Pancreas (tissue), 10 donors: Measurements from ENCODE around the gene NUP214. TPM values are rescaled to one million over a fixed set of nuclear protein-coding genes. Genes with fewer than 3 reads are reported as not detected.

Source experiments
- ATAC-seq, 4 donors: fragments of 200-7000 bp; cut with Tn5 transposase; one replicate each; pipeline versions ENCODE4 v1.8.0 to v1.9.1; 2020; ENCODE audit warnings: mild to moderate bottlenecking in 4 of 4, moderate library complexity in 4 of 4
- DNase-seq, 6 donors: peaks; one replicate each; pipeline ENCODE4 v3.0.0-alpha.2; 2020
- FAIRE-seq: peaks from 2 replicates; lab custom pipeline; 2012; peaks lifted over from hg19 to GRCh38; lab: Jason Lieb, UNC
- H3K27ac ChIP-seq, 4 donors: fragments of 200-600 bp; sonication (generic); 1 replicate in 3 of 4; 2 replicates in 1 of 4; pipeline versions ENCODE4 v1.5.0 to v1.8.0; 2020
- H3K27me3 ChIP-seq, 4 donors: fragments of 200-600 bp; one replicate each; pipeline ENCODE4 v1.8.0; 2021
- H3K36me3 ChIP-seq, 3 donors: fragments of 200-600 bp; sonication (generic) in 1 of 3; one replicate each; pipeline versions ENCODE4 v1.5.0 to v1.8.0; 2020 to 2021
- H3K4me1 ChIP-seq, 3 donors: fragments of 200-600 bp; one replicate each; pipeline ENCODE4 v1.8.0; 2021
- H3K4me3 ChIP-seq, 4 donors: fragments of 200-600 bp; sonication (generic) in 2 of 4; one replicate each; pipeline versions ENCODE4 v1.5.0 to v1.8.0; 2020 to 2021
- H3K9me3 ChIP-seq, 4 donors: fragments of 200-600 bp; one replicate each; pipeline ENCODE4 v1.8.0; 2021
- CTCF ChIP-seq, 4 donors: fragments of 200-600 bp; sonication (generic) in 3 of 4; IDR thresholded peaks; one replicate each; pipeline versions ENCODE4 v1.5.0 to v1.8.0; 2021; ENCODE audit warnings: antibody characterized with exemption in 4 of 4
- WGBS, 2 donors: extraction: QIAGEN DNeasy Blood & Tissue Kit; methylation state at CpG; one replicate each; pipeline ENCODE4 v1.1.7; 2013; 5-methylcytosine and 5-hydroxymethylcytosine counted together
- intact Hi-C, 3 donors: fragments of 100-400 bp; cut with DNase I; formaldehyde crosslinking; loops; one replicate each; pipeline versions ENCODE4 v1.11.1 to v1.14.2; 2022
- polyA plus RNA-seq, 2 donors: library from polyadenylated mRNA; stranded (reverse); fragments of 200-250 nt; gene quantifications; one replicate each; pipeline ENCODE4 v1.2.3, GENCODE V29; 2013
- total RNA-seq, 6 donors: library from RNA; stranded (reverse); fragmentation: NEBNext Ultra II Directional in 4 of 6; extraction: Animal tissue kit (Norgen Biotek cat#: 25700) in 4 of 6; gene quantifications; one replicate each; pipeline versions ENCODE4 v1.2.1 to v1.2.4, GENCODE V29; 2021 to 2023
- donor health status: healthy with polysubstance abuse.
- donor health status: DM: no; HTN: no; CAD: no; lungs with moderate emphysema.
- donor health status: DM: no; HTN: no; CAD: no.
- donor health status: control.
- donor health status: control.
- donor health status: Bipolar disorder and iron deficiency.
- donor health status: DM: yes; HTN: yes; CAD: no.
- donor health status: DM: no; HTN: no; CAD: no.
- donor health status: DM: no; HTN: no; CAD: no.
- donor health status: DM: yes; HTN: yes; CAD: no.

The NUP214 gene
- total and polyA plus RNA-seq, 8 donors = 24.3 to 38.3 (median 27.8) TPM

- FAIRE-seq (no peak), ATAC-seq (no peak), DNase-seq (no peak)
- TF ChIP-seq CTCF (IDR thresholded peaks at IDR 0.05) = no peak
- Histone ChIP-seq H3K27ac (no peak overlapping the region), H3K36me3 (no peaks in the 10 kb centered on the region), H3K4me3 (no peak overlapping the region), H3K27me3 (no peaks in the 10 kb centered on the region), H3K9me3 (no peaks in the 10 kb centered on the region), H3K4me1 (no peaks in the 10 kb centered on the region)
- intact Hi-C loops = no loop called here
- 78 to 85% methylated on average over 9 of the region's 9 CpGs for WGBS, 2 donors
These were observed 43.5 kb upstream of the NUP214 start for GRCh38 chr9:131081868-131082267.

- intact Hi-C loops = no loop called here
- no peaks in the 10 kb centered on the region for H3K36me3 ChIP-seq
- WGBS, 2 donors = 54 to 60% methylated on average over 11 of the region's 11 CpGs
- no peak for ATAC-seq
- no peaks in the 10 kb centered on the region for H3K27me3 ChIP-seq
- H3K27ac ChIP-seq = no peak overlapping the region
- no peak for DNase-seq
- H3K9me3 ChIP-seq = no peaks in the 10 kb centered on the region
- FAIRE-seq = no peak
- H3K4me1 ChIP-seq = no peaks in the 10 kb centered on the region
- H3K4me3 ChIP-seq = no peak overlapping the region
- TF ChIP-seq CTCF (IDR thresholded peaks at IDR 0.05) = no peak
These were observed 42.4 kb upstream of the NUP214 start for GRCh38 chr9:131082774-131083512.

GRCh38 chr9:131084661-131085369 is 40.6 kb upstream of the NUP214 start:
- WGBS, 2 donors = 59 to 62% methylated on average over 8 of the region's 8 CpGs
- intact Hi-C loops = no loop called here
- Histone ChIP-seq H3K27ac (no peak overlapping the region), H3K27me3 (no peaks in the 10 kb centered on the region), H3K4me1 (no peaks in the 10 kb centered on the region), H3K4me3 (no peak overlapping the region), H3K9me3 (no peaks in the 10 kb centered on the region), H3K36me3 (no peaks in the 10 kb centered on the region)
- no peak for ATAC-seq
- FAIRE-seq = no peak
- no peak for TF ChIP-seq CTCF (IDR thresholded peaks at IDR 0.05)
- no peak for DNase-seq

- Histone ChIP-seq H3K9me3 (no peaks in the 10 kb centered on the region), H3K4me3 (no peak overlapping the region), H3K36me3 (no peaks in the 10 kb centered on the region), H3K27ac (no peak overlapping the region), H3K4me1 (no peaks in the 10 kb centered on the region), H3K27me3 (no peaks in the 10 kb centered on the region)
- no peak for FAIRE-seq
- ATAC-seq = no peak
- no peak for TF ChIP-seq CTCF (IDR thresholded peaks at IDR 0.05)
- intact Hi-C loops = no loop called here
- no peak for DNase-seq
- 67 to 73% methylated on average over 23 of the region's 23 CpGs for WGBS, 2 donors
These were observed 39.8 kb upstream of the NUP214 start for GRCh38 chr9:131085370-131086122.
